MCF 10A (cell line): Measurements from ENCODE around the gene ERCC5. TPM values are rescaled to one million over a fixed set of nuclear protein-coding genes. Genes with fewer than 3 reads are reported as not detected.

ENCODE experiments used
- total RNA-seq: library from RNA; stranded (reverse); gene quantifications from 2 replicates; pipeline ENCODE4 v1.2.3, GENCODE V29; 2022

The ERCC5 gene
- total RNA-seq, 1 experiment from 2014 or later, result 68.1 TPM

Other genes with a start within 250 kb of the ERCC5 start
- gene TPP2, start 249.0 kb upstream of the ERCC5 start, total RNA-seq, result 35.1 and 44.2 TPM in 2 replicates
- gene METTL21C, start 151.0 kb upstream of the ERCC5 start, total RNA-seq, result not detected in 2 replicates
- gene TEX30, start 72.2 kb upstream of the ERCC5 start, total RNA-seq, result 10.7 and 14.2 TPM in 2 replicates
- gene POGLUT2, start 47.1 kb upstream of the ERCC5 start, total RNA-seq, result 8.3 and 9.0 TPM in 2 replicates
- 33.1 and 36.6 TPM in 2 replicates for gene BIVM, start 46.9 kb upstream of the ERCC5 start, total RNA-seq
- gene SLC10A2, start 220.4 kb downstream of the ERCC5 start, total RNA-seq, result not detected in 2 replicates